Measurements from ENCODE around the gene TWIST2. TPM values are rescaled to one million over a fixed set of nuclear protein-coding genes. Genes with fewer than 3 reads are reported as not detected.

TWIST2 gene
- total and polyA plus RNA-seq, 7 donors: 0.92 to 92.2 (median 53.9) TPM

GRCh38 chr2:238888781-238889180 is 40.9 kb downstream of the TWIST2 start:
- Histone ChIP-seq H3K4me1 (peaks cover 0 to 42% (median 35%) of the 10 kb centered on the region in 4 donors), H3K4me3 (no peak overlapping the region), H3K27me3 (no peaks in the 10 kb centered on the region), H3K9me3 (no peaks in the 10 kb centered on the region), H3K36me3 (peaks cover 0 to 11% (median 2%) of the 10 kb centered on the region in 4 donors), H3K27ac (no peak overlapping the region)
- intact Hi-C loops (cut with DNase I): no loop called here
- DNase-seq: no peak
- 60 to 81% methylated on average over 2 of the region's 2 CpGs for WGBS, 2 donors
- TF ChIP-seq CTCF (IDR thresholded peaks at IDR 0.05) (no peak), POLR2AphosphoS5 (IDR thresholded peaks at IDR 0.05) (no peak)

DNA sequence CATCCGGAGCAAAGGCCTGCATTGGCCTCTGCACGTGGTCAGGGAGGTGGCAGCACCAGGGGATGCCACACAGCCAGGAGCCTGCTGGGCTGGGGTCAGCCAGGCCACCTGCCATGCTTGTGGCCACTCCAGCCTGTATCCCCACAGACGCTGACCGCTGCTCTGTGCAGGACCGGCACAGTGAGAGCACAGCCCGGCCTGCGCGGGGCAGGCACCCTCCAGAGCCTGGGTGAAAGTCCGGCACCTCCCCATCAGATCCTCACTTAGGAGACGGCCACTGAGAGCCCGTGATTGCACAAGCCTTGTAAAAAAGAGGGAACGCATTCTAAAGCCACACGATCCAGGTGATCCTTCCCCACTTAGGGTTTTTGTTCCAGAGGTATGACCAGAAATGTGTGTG is 42.2 kb downstream of the TWIST2 start:
- intact Hi-C loops (cut with DNase I): no loop called here
- H3K27me3 ChIP-seq: no peaks in the 10 kb centered on the region
- DNase-seq: no peak
- peaks cover 0 to 11% (median 2%) of the 10 kb centered on the region in 4 donors for H3K36me3 ChIP-seq
- no peak overlapping the region for H3K27ac ChIP-seq
- peaks cover 0 to 45% (median 39%) of the 10 kb centered on the region in 4 donors for H3K4me1 ChIP-seq
- 63 to 86% methylated on average over 13 of the region's 13 CpGs for WGBS, 2 donors
- no peaks in the 10 kb centered on the region for H3K9me3 ChIP-seq
- no peak overlapping the region for H3K4me3 ChIP-seq
- no peak for TF ChIP-seq EP300 (IDR thresholded peaks at IDR 0.05)
- no peak for TF ChIP-seq CTCF (IDR thresholded peaks at IDR 0.05)
- no peak for TF ChIP-seq POLR2AphosphoS5 (IDR thresholded peaks at IDR 0.05)
- no peak for TF ChIP-seq POLR2A (IDR thresholded peaks at IDR 0.05)

DNA sequence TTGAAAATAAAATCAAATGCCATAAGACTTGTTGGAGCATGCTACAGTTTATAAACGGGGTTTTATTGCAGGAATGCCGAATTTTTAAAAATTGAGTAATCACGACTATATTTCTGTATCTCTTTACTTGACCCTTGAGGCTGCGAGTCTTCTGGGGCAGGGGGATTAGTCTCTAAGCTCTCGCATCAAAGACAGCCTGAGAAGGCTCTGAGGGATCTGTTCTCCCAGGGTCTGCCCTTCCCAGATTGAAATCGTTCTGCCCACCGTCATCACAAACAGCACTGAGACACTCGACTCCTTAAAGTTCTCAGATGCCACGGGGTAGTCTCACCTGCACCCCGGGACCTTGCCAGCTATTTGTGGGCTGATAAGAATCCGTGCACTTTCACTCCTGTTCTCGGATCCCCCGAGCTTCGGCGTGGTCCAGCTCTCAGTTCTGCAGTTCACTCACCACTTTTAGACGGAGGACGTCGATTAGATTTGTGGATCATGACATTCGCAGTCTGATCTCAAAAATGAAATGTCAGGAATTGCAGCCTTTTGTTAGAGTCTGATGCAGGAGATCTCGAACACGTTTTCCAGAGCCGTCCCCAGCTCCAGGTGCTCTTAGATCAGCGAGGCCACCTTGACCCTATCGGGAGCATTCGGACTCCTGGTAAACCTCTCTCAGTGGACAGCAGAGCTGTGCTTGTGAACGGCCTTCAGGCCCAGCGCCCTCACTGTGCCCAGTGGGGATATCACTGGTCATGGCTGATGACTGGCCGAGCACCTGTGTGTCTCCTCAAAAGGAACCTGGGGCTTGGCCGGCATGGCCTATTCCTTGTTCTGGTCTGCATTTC is 43.0 kb downstream of the TWIST2 start:
- 88 to 90% methylated on average over 29 of the region's 29 CpGs for whole genome bisulfite sequencing, 2 donors
- no peak for DNase-seq

GRCh38 chr2:238891457-238892203 is 43.7 kb downstream of the TWIST2 start:
- 86% methylated on average over 29 of the region's 29 CpGs for WGBS, 2 donors
- Histone ChIP-seq H3K4me3 (peak overlapping the region in 2 of 4 donors; percentile 13 to 26), H3K36me3 (peaks cover 0 to 11% (median 2%) of the 10 kb centered on the region in 4 donors), H3K27ac (peak overlapping the region in 3 of 4 donors; percentile 51 to 83 (median 61)), H3K27me3 (no peaks in the 10 kb centered on the region), H3K4me1 (peaks cover 0 to 60% (median 54%) of the 10 kb centered on the region in 4 donors), H3K9me3 (no peaks in the 10 kb centered on the region)
- DNase-seq: peak; percentile 69
- intact Hi-C loops (cut with DNase I): no loop called here
- TF ChIP-seq POLR2A (IDR thresholded peaks at IDR 0.05): no peak
- no peak for TF ChIP-seq CTCF (IDR thresholded peaks at IDR 0.05)
- no peak for TF ChIP-seq EP300 (IDR thresholded peaks at IDR 0.05)
- TF ChIP-seq POLR2AphosphoS5 (IDR thresholded peaks at IDR 0.05): no peak

More for the DNA sequence above, 43.0 kb downstream of the TWIST2 start:
- Histone ChIP-seq H3K36me3 (peaks cover 0 to 11% (median 2%) of the 10 kb centered on the region in 4 donors), H3K4me1 (peaks cover 0 to 52% (median 47%) of the 10 kb centered on the region in 4 donors), H3K4me3 (peak overlapping the region in 1 of 4 donors; percentile 26), H3K9me3 (no peaks in the 10 kb centered on the region), H3K27me3 (no peaks in the 10 kb centered on the region), H3K27ac (peak overlapping the region in 3 of 4 donors; percentile 51 to 83 (median 61))
- intact Hi-C loops (cut with DNase I): no loop called here
- TF ChIP-seq CTCF (IDR thresholded peaks at IDR 0.05): no peak
- TF ChIP-seq POLR2AphosphoS5 (IDR thresholded peaks at IDR 0.05): no peak
- no peak for TF ChIP-seq EP300 (IDR thresholded peaks at IDR 0.05)
- TF ChIP-seq POLR2A (IDR thresholded peaks at IDR 0.05): no peak
